DOHH2 (cell line): ENCODE results near the gene DOCK1.

Experiments used
- EZH2phosphoT487 ChIP-seq: fragments of 200-600 bp; sonication (generic); IDR thresholded peaks from 2 replicates; pipeline ENCODE4 v1.6.1; 2017; ENCODE audit warnings: borderline replicate concordance, mild to moderate bottlenecking, antibody characterized with exemption, low read length, moderate library complexity, mixed read lengths
- TF ChIP-seq, protein P1 (sequence below): fragments of 200-600 bp; sonication (generic); IDR thresholded peaks from one replicate; pipeline ENCODE4 v1.5.1; 2014; ENCODE audit warnings: antibody characterized with exemption, mild to moderate bottlenecking, low read depth, low read length; ENCODE audit not compliant: poor library complexity, severe bottlenecking

GRCh38 chr10:127013211-127013656 lies 108.0 kb downstream of the DOCK1 start:
- TF ChIP-seq, protein P1, sequence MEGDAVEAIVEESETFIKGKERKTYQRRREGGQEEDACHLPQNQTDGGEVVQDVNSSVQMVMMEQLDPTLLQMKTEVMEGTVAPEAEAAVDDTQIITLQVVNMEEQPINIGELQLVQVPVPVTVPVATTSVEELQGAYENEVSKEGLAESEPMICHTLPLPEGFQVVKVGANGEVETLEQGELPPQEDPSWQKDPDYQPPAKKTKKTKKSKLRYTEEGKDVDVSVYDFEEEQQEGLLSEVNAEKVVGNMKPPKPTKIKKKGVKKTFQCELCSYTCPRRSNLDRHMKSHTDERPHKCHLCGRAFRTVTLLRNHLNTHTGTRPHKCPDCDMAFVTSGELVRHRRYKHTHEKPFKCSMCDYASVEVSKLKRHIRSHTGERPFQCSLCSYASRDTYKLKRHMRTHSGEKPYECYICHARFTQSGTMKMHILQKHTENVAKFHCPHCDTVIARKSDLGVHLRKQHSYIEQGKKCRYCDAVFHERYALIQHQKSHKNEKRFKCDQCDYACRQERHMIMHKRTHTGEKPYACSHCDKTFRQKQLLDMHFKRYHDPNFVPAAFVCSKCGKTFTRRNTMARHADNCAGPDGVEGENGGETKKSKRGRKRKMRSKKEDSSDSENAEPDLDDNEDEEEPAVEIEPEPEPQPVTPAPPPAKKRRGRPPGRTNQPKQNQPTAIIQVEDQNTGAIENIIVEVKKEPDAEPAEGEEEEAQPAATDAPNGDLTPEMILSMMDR = no peak
- no peak for TF ChIP-seq EZH2phosphoT487
